CD4-positive, alpha-beta T cell treated with Interleukin-17A for 1 hour (primary cell): ENCODE results near the gene KLHL2.

Experiments
- DNase-seq: peaks from one replicate; pipeline ENCODE4 v3.0.0-alpha.2; 2020

Gene KLHL2

GRCh38 chr4:165293927-165294649 lies 86.7 kb downstream of the KLHL2 start:
- DNase-seq, result no peak

- DNase-seq, result peak; percentile 28
Observed at GRCh38 chr4:165294907-165295306, 87.5 kb downstream of the KLHL2 start.

GRCh38 chr4:165297626-165298025 lies 90.3 kb downstream of the KLHL2 start:
- no peak for DNase-seq

GRCh38 chr4:165299399-165300060 lies 92.2 kb downstream of the KLHL2 start:
- DNase-seq, result no peak

- DNase-seq, result peak; percentile 18
Observed at GRCh38 chr4:165301833-165302232, 94.5 kb downstream of the KLHL2 start.

GRCh38 chr4:165302658-165303057 lies 95.3 kb downstream of the KLHL2 start:
- DNase-seq, result no peak

GRCh38 chr4:165308166-165308565 lies 100.8 kb downstream of the KLHL2 start:
- no peak for DNase-seq

GRCh38 chr4:165308606-165309005 lies 101.2 kb downstream of the KLHL2 start:
- DNase-seq, result no peak

- no peak for DNase-seq
Observed at GRCh38 chr4:165309456-165309855, 102.1 kb downstream of the KLHL2 start.

- DNase-seq, result no peak
Observed at GRCh38 chr4:165312506-165312905, 105.1 kb downstream of the KLHL2 start.

- DNase-seq, result no peak
Observed at GRCh38 chr4:165319030-165319429, 111.7 kb downstream of the KLHL2 start.

GRCh38 chr4:165319509-165319908 lies 112.1 kb downstream of the KLHL2 start:
- no peak for DNase-seq

- DNase-seq, result no peak
Observed at GRCh38 chr4:165324236-165324917, 117.0 kb downstream of the KLHL2 start.

- DNase-seq, result no peak
Observed at GRCh38 chr4:165324918-165325304, 117.5 kb downstream of the KLHL2 start.

GRCh38 chr4:165325732-165326512 lies 118.6 kb downstream of the KLHL2 start:
- DNase-seq, result no peak

- DNase-seq, result no peak
Observed at GRCh38 chr4:165326831-165327210, 119.5 kb downstream of the KLHL2 start.

GRCh38 chr4:165327211-165328100 lies 120.1 kb downstream of the KLHL2 start, which contains the start of gene MSMO1:
Gene MSMO1, plus strand, starts transcription at chr4:165327669. Its CDS starts 5,702 bp downstream, at chr4:165333371.
- DNase-seq, result peak; percentile 98

GRCh38 chr4:165328101-165328425 lies 120.7 kb downstream of the KLHL2 start:
- DNase-seq, result no peak

GRCh38 chr4:165328708-165329107 lies 121.3 kb downstream of the KLHL2 start:
- no peak for DNase-seq

GRCh38 chr4:165330071-165330470 lies 122.7 kb downstream of the KLHL2 start:
- no peak for DNase-seq

GRCh38 chr4:165330666-165331065 lies 123.3 kb downstream of the KLHL2 start:
- DNase-seq, result no peak

- DNase-seq, result no peak
Observed at GRCh38 chr4:165331359-165331758, 124.0 kb downstream of the KLHL2 start.
